Measurements from ENCODE around the gene UBXN4. TPM values are rescaled to one million over a fixed set of nuclear protein-coding genes. Genes with fewer than 3 reads are reported as not detected.
"Not testable (repeated sequence)": the region's sequence is repeated elsewhere in the genome, so short reads cannot be mapped to it uniquely, and the experiment has no call there.

Gene UBXN4
- total RNA-seq, 1 donor = 81.8 TPM

- no peak overlapping the region for H3K4me3 ChIP-seq (ENCODE audit: low read depth, low read length)
- no peak for DNase-seq (ENCODE audit: low read depth)
- TF ChIP-seq, protein P1, sequence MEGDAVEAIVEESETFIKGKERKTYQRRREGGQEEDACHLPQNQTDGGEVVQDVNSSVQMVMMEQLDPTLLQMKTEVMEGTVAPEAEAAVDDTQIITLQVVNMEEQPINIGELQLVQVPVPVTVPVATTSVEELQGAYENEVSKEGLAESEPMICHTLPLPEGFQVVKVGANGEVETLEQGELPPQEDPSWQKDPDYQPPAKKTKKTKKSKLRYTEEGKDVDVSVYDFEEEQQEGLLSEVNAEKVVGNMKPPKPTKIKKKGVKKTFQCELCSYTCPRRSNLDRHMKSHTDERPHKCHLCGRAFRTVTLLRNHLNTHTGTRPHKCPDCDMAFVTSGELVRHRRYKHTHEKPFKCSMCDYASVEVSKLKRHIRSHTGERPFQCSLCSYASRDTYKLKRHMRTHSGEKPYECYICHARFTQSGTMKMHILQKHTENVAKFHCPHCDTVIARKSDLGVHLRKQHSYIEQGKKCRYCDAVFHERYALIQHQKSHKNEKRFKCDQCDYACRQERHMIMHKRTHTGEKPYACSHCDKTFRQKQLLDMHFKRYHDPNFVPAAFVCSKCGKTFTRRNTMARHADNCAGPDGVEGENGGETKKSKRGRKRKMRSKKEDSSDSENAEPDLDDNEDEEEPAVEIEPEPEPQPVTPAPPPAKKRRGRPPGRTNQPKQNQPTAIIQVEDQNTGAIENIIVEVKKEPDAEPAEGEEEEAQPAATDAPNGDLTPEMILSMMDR (IDR thresholded peaks at IDR 0.05; ENCODE audit: insufficient read depth, low read length) = no peak
These were observed 50.9 kb downstream of the UBXN4 start for GRCh38 chr2:135792401-135793150.

- TF ChIP-seq, protein P1 (IDR thresholded peaks at IDR 0.05; ENCODE audit: insufficient read depth, low read length) = peak; percentile 14
- not testable (repeated sequence) for H3K4me3 ChIP-seq (ENCODE audit: low read depth, low read length); DNase-seq (ENCODE audit: low read depth)
These were observed 54.0 kb downstream of the UBXN4 start for GRCh38 chr2:135795641-135796040.

- no peak for DNase-seq (ENCODE audit: low read depth)
- H3K4me3 ChIP-seq (ENCODE audit: low read depth, low read length) = no peak overlapping the region
- TF ChIP-seq, protein P1 (IDR thresholded peaks at IDR 0.05; ENCODE audit: insufficient read depth, low read length) = no peak
These were observed 55.0 kb downstream of the UBXN4 start for GRCh38 chr2:135796606-135797005.

- peak; percentile 74 for DNase-seq (ENCODE audit: low read depth)
- no peak overlapping the region for H3K4me3 ChIP-seq (ENCODE audit: low read depth, low read length)
- TF ChIP-seq, protein P1 (IDR thresholded peaks at IDR 0.05; ENCODE audit: insufficient read depth, low read length) = peak; percentile 95
These were observed 56.0 kb downstream of the UBXN4 start for GRCh38 chr2:135797497-135798274.

DNA sequence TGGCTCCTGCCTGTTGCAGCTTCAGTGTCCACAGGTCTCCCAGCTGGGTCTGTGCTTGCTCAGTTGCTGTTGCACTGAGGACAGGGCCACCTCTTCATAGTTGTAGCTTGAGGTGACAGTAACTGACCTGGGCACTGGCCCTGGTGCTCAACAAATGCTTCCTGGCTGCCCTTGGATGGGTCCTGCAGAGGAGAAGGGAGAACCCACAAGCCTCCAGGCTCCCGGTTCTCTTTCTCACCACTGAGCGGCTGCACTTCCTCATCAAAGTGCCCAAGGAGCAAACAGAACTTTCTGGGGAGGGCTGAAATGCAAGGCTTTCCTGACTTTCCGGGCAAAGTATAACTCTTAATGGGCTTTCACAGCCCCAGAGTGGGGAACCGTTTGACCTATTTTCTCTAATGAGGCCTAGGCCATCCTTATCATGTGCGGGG, 56.6 kb downstream of the UBXN4 start:
- no peak for DNase-seq (ENCODE audit: low read depth)
- H3K4me3 ChIP-seq (ENCODE audit: low read depth, low read length) = no peak overlapping the region
- TF ChIP-seq, protein P1 (IDR thresholded peaks at IDR 0.05; ENCODE audit: insufficient read depth, low read length) = no peak

GRCh38 chr2:135798762-135799161, 57.1 kb downstream of the UBXN4 start:
- no peak overlapping the region for H3K4me3 ChIP-seq (ENCODE audit: low read depth, low read length)
- DNase-seq (ENCODE audit: low read depth) = no peak
- TF ChIP-seq, protein P1 (IDR thresholded peaks at IDR 0.05; ENCODE audit: insufficient read depth, low read length) = peak; percentile 19

All from fibroblast of the aortic adventitia (primary cell).